Brain pericyte (primary cell): ENCODE results near the gene TRIM4.
"Not testable (repeated sequence)": the region's sequence is repeated elsewhere in the genome, so short reads cannot be mapped to it uniquely, and the experiment has no call there.

Experiments
- DNase-seq: peaks from one replicate; pipeline ENCODE4 v3.0.0-alpha.2; 2012; ENCODE audit warnings: low read depth, low spot score

The TRIM4 gene

GRCh38 chr7:99918959-99919813 is at the start of gene TRIM4:
Gene TRIM4 (minus strand): TSS chr7:99919530. CDS start chr7:99919401, 129 bp downstream.
- peak; percentile 66 for DNase-seq

- DNase-seq, result no peak
Observed at GRCh38 chr7:99958564-99959227, 39.4 kb upstream of the TRIM4 start.

- no peak for DNase-seq
Observed at GRCh38 chr7:99955247-99955646, 35.9 kb upstream of the TRIM4 start.

- DNase-seq, result not testable (repeated sequence)
Observed at GRCh38 chr7:99954643-99955042, 35.3 kb upstream of the TRIM4 start.

- DNase-seq, result no peak
Observed at GRCh38 chr7:99953649-99954048, 34.3 kb upstream of the TRIM4 start.

GRCh38 chr7:99952649-99953048 is 33.3 kb upstream of the TRIM4 start:
- not testable (repeated sequence) for DNase-seq

- not testable (repeated sequence) for DNase-seq
Observed at GRCh38 chr7:99950819-99951218, 31.5 kb upstream of the TRIM4 start.

- no peak for DNase-seq
Observed at GRCh38 chr7:99949645-99950228, 30.4 kb upstream of the TRIM4 start.

- DNase-seq, result no peak
Observed at GRCh38 chr7:99947608-99948007, 28.3 kb upstream of the TRIM4 start.

- DNase-seq, result no peak
Observed at GRCh38 chr7:99944497-99945070, 25.3 kb upstream of the TRIM4 start.

GRCh38 chr7:99943641-99944496 is 24.5 kb upstream of the TRIM4 start:
- DNase-seq, result no peak

- no peak for DNase-seq
Observed at GRCh38 chr7:99938296-99938695, 19.0 kb upstream of the TRIM4 start.

GRCh38 chr7:99935009-99935408 is 15.7 kb upstream of the TRIM4 start:
- DNase-seq, result not testable (repeated sequence)

- DNase-seq, result no peak
Observed at GRCh38 chr7:99930376-99930775, 11.0 kb upstream of the TRIM4 start.

GRCh38 chr7:99929730-99930053 is 10.4 kb upstream of the TRIM4 start:
- no peak for DNase-seq

- DNase-seq, result no peak
Observed at GRCh38 chr7:99928994-99929729, 9.8 kb upstream of the TRIM4 start, which contains the start of gene GJC3. Gene GJC3 (minus strand): TSS chr7:99929620. CDS start chr7:99929620, 0 bp downstream.

GRCh38 chr7:99928188-99928587 is 8.9 kb upstream of the TRIM4 start:
- DNase-seq, result no peak

GRCh38 chr7:99927536-99927935 is 8.2 kb upstream of the TRIM4 start:
- DNase-seq, result no peak

- no peak for DNase-seq
Observed at GRCh38 chr7:99926321-99926720, 7.0 kb upstream of the TRIM4 start.

GRCh38 chr7:99923200-99923599 is 3.9 kb upstream of the TRIM4 start:
- no peak for DNase-seq

GRCh38 chr7:99920149-99920548 is 819 bp upstream of the TRIM4 start:
- no peak for DNase-seq
